SU-DHL-6 (cell line): ENCODE measurements around the gene SCFD2.
"Not testable (repeated sequence)": the region's sequence is repeated elsewhere in the genome, so short reads cannot be mapped to it uniquely, and the experiment has no call there.

Experiments
- H2AFZ ChIP-seq: fragments of 200-600 bp; sonication (generic); 2 replicates; pipeline ENCODE4 v1.6.1; 2014; ENCODE audit warnings: low read depth, mild to moderate bottlenecking, moderate library complexity, mixed read lengths, antibody characterized with exemption, low read length; ENCODE audit not compliant: severe bottlenecking
- H3F3A ChIP-seq: fragments of 200-600 bp; shearing (Covaris generic); 2 replicates; pipeline ENCODE4 v1.6.0; 2016; ENCODE audit warnings: antibody characterized with exemption, mild to moderate bottlenecking; ENCODE audit not compliant: insufficient read depth
- H3K27ac ChIP-seq: fragments of 200-600 bp; sonication (generic); 2 replicates; pipeline ENCODE4 v1.5.1; 2016; ENCODE audit warnings: low read depth, mild to moderate bottlenecking, low read length, moderate library complexity, mixed read lengths
- H3K27me3 ChIP-seq: fragments of 200-600 bp; sonication (generic), shearing (Covaris generic); 2 replicates; pipeline ENCODE4 v1.6.0; 2014; ENCODE audit warnings: mild to moderate bottlenecking, low read length
- H3K36me3 ChIP-seq: fragments of 200-600 bp; sonication (generic); 2 replicates; pipeline ENCODE4 v1.6.1; 2014; ENCODE audit warnings: mild to moderate bottlenecking, low read length, mixed read lengths
- H3K4me2 ChIP-seq: fragments of 300-600, 200-600 bp; shearing (Covaris generic), sonication (generic); 2 replicates; pipeline ENCODE4 v1.6.0; 2014; ENCODE audit warnings: low read length, low read depth, mild to moderate bottlenecking; ENCODE audit not compliant: poor library complexity, severe bottlenecking
- H3K4me3 ChIP-seq: fragments of 200-600 bp; sonication (generic); 2 replicates; pipeline ENCODE4 v1.5.1; 2014; ENCODE audit warnings: antibody characterized with exemption, low read length, mild to moderate bottlenecking, mixed read lengths; ENCODE audit not compliant: insufficient read depth, poor library complexity, severe bottlenecking
- H3K79me2 ChIP-seq: fragments of 200-600 bp; sonication (generic); 2 replicates; pipeline ENCODE4 v1.6.1; 2014; ENCODE audit warnings: mild to moderate bottlenecking, low read length, moderate library complexity; ENCODE audit not compliant: insufficient read depth
- H3K9ac ChIP-seq: fragments of 200-600 bp; sonication (generic); 2 replicates; pipeline ENCODE4 v1.7.0; 2014; ENCODE audit warnings: mild to moderate bottlenecking, low read length
- H3K9me2 ChIP-seq: fragments of 200-600 bp; sonication (generic); replicated peaks from 2 replicates; pipeline ENCODE4 v1.6.1; 2014; ENCODE audit warnings: low read length; ENCODE audit not compliant: insufficient read depth
- H3K9me3 ChIP-seq: fragments of 200-600 bp; sonication (generic); 2 replicates; pipeline ENCODE4 v1.6.1; 2014; ENCODE audit warnings: low read length, mixed read lengths; ENCODE audit not compliant: insufficient read depth
- H4K20me1 ChIP-seq: fragments of 200-600 bp; sonication (generic); 2 replicates; pipeline ENCODE4 v1.6.1; 2014; ENCODE audit warnings: low read depth, mild to moderate bottlenecking, antibody characterized with exemption, low read length, moderate library complexity, mixed read lengths
- EZH2phosphoT487 ChIP-seq: fragments of 200-600 bp; sonication (generic), shearing (Covaris generic); conservative IDR thresholded peaks from 2 replicates; pipeline ENCODE4 v1.6.1; 2018; ENCODE audit warnings: mild to moderate bottlenecking, antibody characterized with exemption, low read length, moderate library complexity, mixed read lengths
- TF ChIP-seq, protein P1 (sequence below): fragments of 200-600 bp; sonication (generic); IDR thresholded peaks from one replicate; pipeline ENCODE4 v1.5.1; 2017; ENCODE audit warnings: antibody characterized with exemption, mild to moderate bottlenecking, low read length, moderate library complexity; ENCODE audit not compliant: insufficient read depth, poor library complexity, severe bottlenecking

The SCFD2 gene

DNA sequence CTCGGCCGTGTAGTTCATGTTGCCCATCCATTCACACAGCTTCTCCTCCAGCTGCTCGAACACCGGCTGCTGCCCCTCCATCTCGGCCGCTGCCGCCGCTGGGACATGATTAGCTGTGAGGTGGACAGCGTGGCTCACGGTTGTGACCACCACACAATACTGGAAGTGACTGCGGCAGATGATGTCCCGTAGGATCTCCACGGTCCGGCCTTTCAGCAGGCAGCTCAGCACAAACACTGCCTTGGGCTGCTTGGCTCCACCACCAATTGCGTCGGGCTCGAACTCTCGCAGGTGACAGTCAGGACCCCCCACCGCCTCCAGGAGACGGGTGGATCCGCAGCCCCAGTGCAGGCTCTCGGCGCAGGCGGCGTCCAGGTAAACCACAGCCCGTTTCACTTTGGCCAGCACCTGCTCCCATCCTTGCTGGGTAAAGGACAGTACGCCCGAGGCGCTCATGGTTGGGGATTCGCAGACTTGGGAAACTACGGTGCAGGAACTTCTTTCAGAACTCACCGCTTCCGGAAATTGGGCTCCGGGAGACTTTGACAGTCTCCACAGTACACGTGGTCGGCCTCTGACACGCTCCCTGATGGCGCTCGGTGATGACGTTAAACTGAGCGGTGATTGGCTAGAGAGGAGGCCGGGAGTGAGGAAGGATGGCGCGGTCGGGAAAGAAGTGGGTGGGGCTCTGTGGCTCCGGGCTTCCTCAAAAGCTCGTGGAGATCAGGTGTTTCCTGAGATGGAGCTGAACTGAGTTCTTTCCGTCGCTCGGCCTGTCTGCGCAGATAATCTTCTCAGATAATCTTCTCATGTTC, at the start of gene SCFD2:
Gene SCFD2 (minus strand): TSS at position 576 of the 815 bp plus-strand sequence.
- Histone ChIP-seq H3K36me3 (no peaks in the 10 kb centered on the region), H3F3A (no peaks in the 10 kb centered on the region), H2AFZ (peak within 1 kb of the TSS; percentile 78), H3K9me3 (no peaks in the 10 kb centered on the region), H3K9ac (peak within 1 kb of the TSS; percentile 68), H4K20me1 (no peaks in the 10 kb centered on the region), H3K27ac (no peak within 1 kb of the TSS; the same call in 1 of the 2 replicates), H3K27me3 (no peaks in the 10 kb centered on the region), H3K4me3 (peak within 1 kb of the TSS; percentile 74), H3K9me2 (no peaks in the 10 kb centered on the region), H3K79me2 (peaks cover 42% of the 10 kb centered on the region), H3K4me2 (peak within 1 kb of the TSS; percentile 96)
- TF ChIP-seq, protein P1, sequence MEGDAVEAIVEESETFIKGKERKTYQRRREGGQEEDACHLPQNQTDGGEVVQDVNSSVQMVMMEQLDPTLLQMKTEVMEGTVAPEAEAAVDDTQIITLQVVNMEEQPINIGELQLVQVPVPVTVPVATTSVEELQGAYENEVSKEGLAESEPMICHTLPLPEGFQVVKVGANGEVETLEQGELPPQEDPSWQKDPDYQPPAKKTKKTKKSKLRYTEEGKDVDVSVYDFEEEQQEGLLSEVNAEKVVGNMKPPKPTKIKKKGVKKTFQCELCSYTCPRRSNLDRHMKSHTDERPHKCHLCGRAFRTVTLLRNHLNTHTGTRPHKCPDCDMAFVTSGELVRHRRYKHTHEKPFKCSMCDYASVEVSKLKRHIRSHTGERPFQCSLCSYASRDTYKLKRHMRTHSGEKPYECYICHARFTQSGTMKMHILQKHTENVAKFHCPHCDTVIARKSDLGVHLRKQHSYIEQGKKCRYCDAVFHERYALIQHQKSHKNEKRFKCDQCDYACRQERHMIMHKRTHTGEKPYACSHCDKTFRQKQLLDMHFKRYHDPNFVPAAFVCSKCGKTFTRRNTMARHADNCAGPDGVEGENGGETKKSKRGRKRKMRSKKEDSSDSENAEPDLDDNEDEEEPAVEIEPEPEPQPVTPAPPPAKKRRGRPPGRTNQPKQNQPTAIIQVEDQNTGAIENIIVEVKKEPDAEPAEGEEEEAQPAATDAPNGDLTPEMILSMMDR = no peak
- no peak for TF ChIP-seq EZH2phosphoT487

- not testable (repeated sequence) for H3K36me3 ChIP-seq, H3K9ac ChIP-seq, H3K4me2 ChIP-seq, H3K9me2 ChIP-seq, H3K4me3 ChIP-seq, H4K20me1 ChIP-seq, H3K27ac ChIP-seq, H2AFZ ChIP-seq, H3F3A ChIP-seq, H3K27me3 ChIP-seq, H3K9me3 ChIP-seq
- peaks cover 30% of the 10 kb centered on the region for H3K79me2 ChIP-seq
Measured at GRCh38 chr4:53409479-53409878, 43.6 kb upstream of the SCFD2 start.

DNA sequence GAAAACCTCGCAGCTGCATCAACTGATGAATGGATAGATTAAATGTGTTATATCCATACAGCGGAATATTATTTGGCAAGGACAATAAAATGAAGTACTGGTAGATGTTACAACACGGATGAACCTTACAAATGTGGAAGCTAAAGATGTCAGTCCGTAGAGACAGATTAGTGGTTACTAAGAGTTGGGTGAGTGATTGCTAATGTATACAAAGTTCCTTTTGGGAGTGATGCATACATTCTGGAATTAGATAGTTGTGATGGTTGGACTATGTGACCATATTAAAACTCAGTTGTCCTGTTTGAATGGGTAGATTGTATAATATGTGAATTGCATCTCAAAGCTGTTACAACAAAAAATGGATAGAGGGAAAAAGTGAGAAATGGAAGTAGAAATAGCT, 14.4 kb upstream of the SCFD2 start:
- peaks cover 49% of the 10 kb centered on the region for H3K79me2 ChIP-seq
- peak overlapping the region; percentile 93 for H3K4me2 ChIP-seq
- H4K20me1 ChIP-seq = no peaks in the 10 kb centered on the region
- no peaks in the 10 kb centered on the region for H3K27me3 ChIP-seq
- H3K4me3 ChIP-seq = no peak overlapping the region
- H3K9ac ChIP-seq = no peak overlapping the region
- no peaks in the 10 kb centered on the region for H3K9me3 ChIP-seq
- H3K9me2 ChIP-seq = no peaks in the 10 kb centered on the region
- no peak overlapping the region for H3K27ac ChIP-seq
- peaks cover 8% of the 10 kb centered on the region; the same call in 1 of the 2 replicates for H3K36me3 ChIP-seq
- TF ChIP-seq EZH2phosphoT487 = no peak
- TF ChIP-seq, protein P1 = no peak
- no peaks in the 10 kb centered on the region for H3F3A ChIP-seq
- H2AFZ ChIP-seq = no peak overlapping the region

DNA sequence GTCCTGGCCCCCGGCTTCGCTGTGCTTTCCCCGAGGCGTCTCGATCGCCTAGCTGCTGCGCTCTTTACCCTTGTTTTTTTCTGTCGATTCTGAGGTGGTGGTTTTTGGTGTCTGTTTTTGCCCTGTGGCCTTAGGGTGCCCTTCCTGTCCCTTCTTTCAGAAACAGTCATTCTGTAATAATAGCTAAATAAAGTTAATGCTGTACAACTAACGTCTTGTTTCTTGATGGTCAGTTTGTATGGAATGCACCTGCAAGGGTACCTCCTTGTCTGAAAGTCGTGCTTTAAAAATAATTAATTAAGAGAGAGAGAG, 12.3 kb upstream of the SCFD2 start:
- Histone ChIP-seq H2AFZ (peak overlapping the region; percentile 86), H3K79me2 (peaks cover 49% of the 10 kb centered on the region), H4K20me1 (no peaks in the 10 kb centered on the region)

More for the DNA sequence above, 12.3 kb upstream of the SCFD2 start:
- Histone ChIP-seq H3K36me3 (peaks cover 8% of the 10 kb centered on the region; the same call in 1 of the 2 replicates), H3K9me3 (no peaks in the 10 kb centered on the region), H3K9ac (peak overlapping the region; percentile 88), H3K27me3 (no peaks in the 10 kb centered on the region), H3K4me2 (peak overlapping the region; percentile 93), H3K4me3 (peak overlapping the region; percentile 92), H3K27ac (peak overlapping the region; percentile 70), H3F3A (no peaks in the 10 kb centered on the region), H3K9me2 (no peaks in the 10 kb centered on the region)
- TF ChIP-seq EZH2phosphoT487 = no peak
